ENCODE measurements around the gene TOPAZ1.

The TOPAZ1 gene

GRCh38 chr3:44365952-44366351 is 124.3 kb downstream of the TOPAZ1 start:
- Histone ChIP-seq H3K9ac (ENCODE audit: low read length) (no peak overlapping the region), H2BK12ac (ENCODE audit: low read length in 2 of 2) (no peak overlapping the region), H3K4me3 (ENCODE audit: insufficient read depth in 1 of 2, low read depth in 1 of 2, low read length in 2 of 2) (no peak overlapping the region), H3K4ac (ENCODE audit: low read depth in 1 of 2, low read length in 2 of 2) (no peak overlapping the region), H3K79me1 (replicated peaks; ENCODE audit: low read length, poor library complexity, severe bottlenecking) (peaks cover 3% of the 10 kb centered on the region), H4K91ac (ENCODE audit: low read length) (no peak overlapping the region), H2AK5ac (ENCODE audit: low read length, severe bottlenecking) (no peak overlapping the region), H3K18ac (ENCODE audit: low read depth in 1 of 2, low read length in 2 of 2) (no peak overlapping the region), H3K27ac (ENCODE audit: low read length, poor library complexity, severe bottlenecking) (no peak overlapping the region), H3K27me3 (ENCODE audit: control insufficient read depth in 1 of 2, insufficient read depth in 1 of 2, low read length in 2 of 2) (no peaks in the 10 kb centered on the region), H2BK5ac (ENCODE audit: low read depth, low read length, poor library complexity, severe bottlenecking) (no peak overlapping the region), H3K4me1 (ENCODE audit: control insufficient read depth, insufficient read depth, low read depth, low read length) (peaks cover 5% of the 10 kb centered on the region), H3K23ac (ENCODE audit: low read length in 2 of 2) (no peak overlapping the region), H4K8ac (ENCODE audit: low read length) (no peak overlapping the region), H3K9me3 (ENCODE audit: control insufficient read depth, low read length) (no peaks in the 10 kb centered on the region), H2AFZ (ENCODE audit: low read depth, low read length) (no peak overlapping the region), H2BK120ac (ENCODE audit: low read depth, low read length) (no peak overlapping the region), H3K4me2 (ENCODE audit: low read length, poor library complexity, severe bottlenecking) (no peak overlapping the region), H3K36me3 (ENCODE audit: control insufficient read depth in 1 of 2, insufficient read depth in 2 of 2, low read depth in 1 of 2, low read length in 2 of 2) (peaks cover 5 to 30% of the 10 kb centered on the region in 2 experiments), H2BK15ac (ENCODE audit: low read depth, poor library complexity, severe bottlenecking) (no peak overlapping the region), H3K14ac (ENCODE audit: low read length in 2 of 2) (no peak overlapping the region)
- no CpG with 5 or more reads among the region's 1 CpG for WGBS
- DNase-seq: no peak

GRCh38 chr3:44375450-44375849 is 133.8 kb downstream of the TOPAZ1 start:
- Histone ChIP-seq H2BK120ac (ENCODE audit: low read depth, low read length) (no peak overlapping the region), H2BK5ac (ENCODE audit: low read depth, low read length, poor library complexity, severe bottlenecking) (no peak overlapping the region), H3K79me1 (replicated peaks; ENCODE audit: low read length, poor library complexity, severe bottlenecking) (peaks cover 5% of the 10 kb centered on the region), H2AFZ (ENCODE audit: low read depth, low read length) (no peak overlapping the region), H3K4ac (ENCODE audit: low read depth in 1 of 2, low read length in 2 of 2) (no peak overlapping the region), H3K27ac (ENCODE audit: low read length, poor library complexity, severe bottlenecking) (no peak overlapping the region), H3K18ac (ENCODE audit: low read depth in 1 of 2, low read length in 2 of 2) (no peak overlapping the region), H3K36me3 (ENCODE audit: control insufficient read depth in 1 of 2, insufficient read depth in 2 of 2, low read depth in 1 of 2, low read length in 2 of 2) (peaks cover 8 to 15% of the 10 kb centered on the region in 2 experiments), H3K4me1 (ENCODE audit: control insufficient read depth, insufficient read depth, low read depth, low read length) (no peaks in the 10 kb centered on the region), H3K9me3 (ENCODE audit: control insufficient read depth, low read length) (no peaks in the 10 kb centered on the region), H4K8ac (ENCODE audit: low read length) (no peak overlapping the region), H4K91ac (ENCODE audit: low read length) (no peak overlapping the region), H3K9ac (ENCODE audit: low read length) (no peak overlapping the region), H3K23ac (ENCODE audit: low read length in 2 of 2) (no peak overlapping the region), H3K4me2 (ENCODE audit: low read length, poor library complexity, severe bottlenecking) (no peak overlapping the region), H2BK15ac (ENCODE audit: low read depth, poor library complexity, severe bottlenecking) (no peak overlapping the region), H3K27me3 (ENCODE audit: control insufficient read depth in 1 of 2, insufficient read depth in 1 of 2, low read length in 2 of 2) (no peaks in the 10 kb centered on the region), H3K14ac (ENCODE audit: low read length in 2 of 2) (no peak overlapping the region), H2AK5ac (ENCODE audit: low read length, severe bottlenecking) (no peak overlapping the region), H2BK12ac (ENCODE audit: low read length in 2 of 2) (no peak overlapping the region), H3K4me3 (ENCODE audit: insufficient read depth in 1 of 2, low read depth in 1 of 2, low read length in 2 of 2) (no peak overlapping the region)
- DNase-seq: no peak
- WGBS: no CpG with 5 or more reads among the region's 1 CpG
